Activated T-cell treated with anti-CD3 and anti-CD28 coated beads for 4 hours (primary cell): ENCODE measurements around the gene CLEC4A.
"Not testable (repeated sequence)": the region's sequence is repeated elsewhere in the genome, so short reads cannot be mapped to it uniquely, and the experiment has no call there.

Experiments
- DNase-seq: peaks from one replicate; pipeline ENCODE4 v3.0.0-alpha.2; 2020

CLEC4A gene

DNA sequence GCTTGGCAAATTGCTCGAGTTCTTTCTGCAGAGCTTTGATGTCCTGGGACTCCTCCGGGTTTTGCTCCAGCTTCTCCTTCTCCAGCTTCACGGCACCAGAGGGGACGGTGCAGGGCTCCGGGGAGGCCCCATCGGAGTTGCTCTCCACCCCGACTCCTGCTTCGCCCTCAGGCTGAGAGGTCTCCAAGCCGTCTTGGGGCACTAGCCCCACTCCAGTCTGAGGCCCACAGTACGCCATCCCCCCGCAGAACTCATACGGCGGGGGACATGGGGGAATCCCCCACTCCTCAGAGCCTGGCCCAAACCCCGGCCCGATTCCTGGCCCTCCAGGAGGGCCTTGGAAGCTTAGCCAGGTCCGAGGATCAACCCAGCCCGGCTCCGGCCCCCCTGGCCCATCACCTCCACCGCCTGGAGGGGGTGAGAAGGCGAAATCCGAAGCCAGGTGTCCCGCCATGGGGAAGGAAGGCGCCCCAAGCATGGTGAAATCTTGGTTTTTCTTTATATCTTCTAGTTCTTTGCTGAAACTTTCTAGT is 11.0 kb downstream of the CLEC4A start:
- not testable (repeated sequence) for DNase-seq

DNA sequence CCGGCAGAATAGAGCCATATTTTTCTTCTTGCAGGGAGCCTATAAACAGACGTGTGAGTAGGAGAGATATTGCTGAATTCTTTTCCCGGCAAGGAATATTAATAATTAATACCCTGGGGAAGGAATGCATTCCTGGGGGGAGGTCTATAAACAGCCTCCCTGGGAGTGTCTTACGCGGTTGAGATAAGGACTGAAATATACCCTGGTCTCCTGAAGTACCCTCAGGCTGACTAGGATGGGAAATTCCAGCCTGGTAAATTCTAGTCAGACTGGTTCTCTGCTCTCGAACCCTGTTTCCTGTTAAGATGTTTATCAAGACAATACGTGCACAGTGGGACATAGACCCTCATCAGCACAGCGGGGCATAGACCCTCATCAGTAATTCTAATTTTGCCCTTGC is 18.2 kb downstream of the CLEC4A start:
- not testable (repeated sequence) for DNase-seq

DNA sequence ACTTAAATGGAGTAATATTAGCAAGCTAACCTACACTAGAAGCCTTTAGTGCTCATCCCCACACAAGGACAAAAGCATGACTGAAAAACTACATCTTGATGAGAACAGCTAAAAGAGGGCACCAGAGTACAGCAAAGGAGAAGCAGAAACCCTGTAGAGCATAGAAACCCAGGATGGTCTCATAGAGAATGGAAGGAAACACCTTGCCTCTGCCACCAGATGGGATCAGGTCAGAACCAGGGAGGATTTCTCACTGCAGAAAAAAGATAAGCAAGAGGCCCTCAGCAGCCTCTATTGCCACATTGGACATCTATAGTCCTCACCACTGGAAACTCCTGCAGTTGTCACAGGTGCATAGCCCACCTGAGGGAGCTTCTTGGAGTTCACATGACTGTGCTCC is 19.8 kb downstream of the CLEC4A start:
- no peak for DNase-seq

DNA sequence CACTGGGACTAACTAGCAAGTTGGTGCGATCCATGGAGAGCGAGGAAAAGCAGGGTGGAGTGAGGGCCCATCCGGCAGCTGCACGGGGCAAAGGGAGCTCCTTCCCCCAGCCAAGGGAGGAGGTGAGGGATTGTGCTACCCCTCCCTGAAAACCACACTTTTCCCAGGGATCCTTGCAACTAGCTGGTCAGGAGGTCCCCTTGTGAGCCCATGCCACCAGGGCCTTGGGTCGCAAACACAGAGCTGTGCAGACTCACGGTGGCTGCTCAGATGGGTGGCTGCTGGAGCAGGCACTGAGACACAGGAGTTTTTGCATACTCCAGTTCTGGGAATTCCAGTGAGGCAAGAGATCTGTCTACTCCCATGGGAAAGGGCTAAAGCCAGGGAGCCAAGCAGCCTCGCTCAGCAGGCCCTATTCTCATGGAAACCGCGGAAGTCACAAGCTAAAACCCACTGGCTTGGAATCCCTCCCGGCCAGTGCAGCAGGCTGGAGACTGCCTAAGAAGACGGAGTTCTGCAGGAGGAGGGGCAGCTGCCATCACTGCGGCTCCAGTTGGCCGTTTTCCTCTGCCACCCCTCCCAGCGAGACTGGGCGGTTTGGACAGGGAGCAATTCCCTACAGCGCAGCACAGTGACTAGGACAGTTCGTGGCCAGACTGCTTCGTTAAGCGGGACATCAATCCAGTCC is 22.5 kb downstream of the CLEC4A start:
- no peak for DNase-seq

DNA sequence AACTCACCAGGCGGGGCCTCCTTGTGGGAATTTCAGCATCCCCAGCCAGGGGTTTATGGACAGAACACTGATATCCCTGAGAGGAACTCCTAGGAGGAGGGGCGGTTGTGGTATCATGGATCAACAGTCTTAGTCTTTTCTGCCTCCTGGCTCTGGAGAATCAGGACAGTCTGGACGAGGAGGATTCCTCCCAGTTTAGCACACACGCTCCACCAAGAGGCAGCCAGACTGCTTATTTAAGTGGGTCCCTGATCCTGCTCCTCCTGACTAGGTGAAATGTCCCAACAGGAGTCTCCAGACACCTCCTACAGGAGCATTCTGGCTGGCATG is 23.0 kb downstream of the CLEC4A start:
- no peak for DNase-seq

DNA sequence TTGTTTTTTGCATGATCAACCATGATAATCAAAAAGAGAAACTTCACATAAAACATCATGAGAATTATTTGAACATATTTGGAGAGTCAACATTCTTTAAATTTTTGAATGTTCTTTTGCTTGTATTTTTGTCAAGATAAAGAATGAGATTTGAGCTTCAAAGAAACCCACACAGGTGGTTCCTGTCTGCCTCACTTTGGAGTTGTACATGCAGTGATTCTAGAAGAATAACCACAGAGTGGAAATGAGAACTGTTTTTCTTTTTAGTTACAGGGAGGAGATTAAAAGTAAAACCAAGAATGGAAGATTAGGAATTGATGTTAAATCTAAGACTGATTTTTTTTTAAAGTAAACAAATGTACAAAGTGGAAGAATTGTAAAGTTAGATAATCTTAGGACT is 31.1 kb downstream of the CLEC4A start:
- DNase-seq: no peak

DNA sequence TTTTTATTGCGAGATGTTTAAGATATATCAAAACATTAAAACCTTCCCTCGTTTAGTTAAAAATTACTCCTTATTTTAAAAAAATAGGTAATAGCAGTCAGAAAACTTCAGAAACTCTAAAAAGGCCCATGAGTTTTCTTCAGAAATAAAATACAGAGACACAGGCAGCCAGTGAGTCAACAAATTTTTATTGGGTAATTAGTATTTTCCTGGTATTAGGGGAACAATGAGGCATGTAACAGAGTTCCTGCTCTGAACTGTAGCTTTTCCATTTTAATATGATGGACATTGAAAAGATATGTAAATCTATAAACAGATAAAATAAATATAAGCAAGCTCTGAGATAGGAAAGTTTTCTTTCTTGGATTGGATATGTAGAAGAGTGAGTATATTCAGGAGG is 33.0 kb downstream of the CLEC4A start:
- no peak for DNase-seq

DNA sequence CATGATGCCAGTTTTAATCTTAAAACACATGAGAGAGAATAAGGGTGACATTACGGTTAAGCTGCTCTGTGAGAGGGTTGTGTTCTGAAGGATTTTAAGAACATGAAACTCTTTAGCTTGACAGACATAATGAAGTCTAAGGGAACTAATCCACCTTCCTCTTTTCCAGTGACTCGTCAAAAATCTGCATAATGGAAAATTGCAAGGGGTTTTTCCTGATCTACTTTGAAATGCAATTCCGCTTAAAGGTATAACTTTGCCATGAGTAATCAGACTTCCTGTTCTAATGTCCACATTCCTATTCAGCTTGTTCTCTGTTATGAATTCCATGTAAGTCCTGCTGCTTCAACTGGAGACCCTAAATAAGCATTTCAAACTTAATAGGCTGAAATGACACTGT is 33.4 kb downstream of the CLEC4A start, which contains the start of gene ZNF705A:
TSS of gene ZNF705A (plus strand) at position 171 of the 400 bp plus-strand sequence. CDS start 15,611 bp downstream, outside the sequence.
- no peak for DNase-seq

DNA sequence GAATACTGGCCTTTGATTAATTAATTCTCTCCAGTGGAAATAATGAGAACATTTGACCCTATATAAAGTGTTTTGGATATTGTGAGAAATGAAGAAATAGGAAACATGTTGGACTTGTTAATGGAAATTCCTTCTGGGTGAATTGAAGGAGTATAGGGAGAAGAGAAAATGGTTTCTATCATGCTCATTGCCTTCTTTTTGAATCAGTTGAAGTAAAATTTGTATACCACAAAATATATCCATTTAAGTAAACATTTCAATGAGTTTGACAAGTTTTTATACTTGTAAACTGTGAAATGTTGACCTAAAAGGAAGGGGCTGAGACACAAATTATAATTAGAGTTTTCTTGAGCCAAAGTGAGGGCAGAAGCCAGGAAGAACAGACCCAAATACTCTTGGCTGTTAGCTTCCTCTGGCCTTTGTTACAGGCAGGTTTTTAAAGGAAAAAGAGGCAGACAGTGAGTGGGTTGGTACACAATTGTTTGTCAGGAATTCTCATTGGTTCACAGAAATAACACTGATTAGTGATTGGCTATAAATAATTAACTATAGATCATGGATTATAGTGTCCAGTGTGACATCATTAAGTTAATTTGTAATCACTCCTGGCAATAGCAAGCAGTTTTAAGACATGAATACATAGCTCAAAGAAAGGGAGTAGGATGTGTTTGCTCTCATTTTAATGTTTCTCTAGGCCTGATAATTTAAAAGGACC is 34.2 kb downstream of the CLEC4A start:
- no peak for DNase-seq

DNA sequence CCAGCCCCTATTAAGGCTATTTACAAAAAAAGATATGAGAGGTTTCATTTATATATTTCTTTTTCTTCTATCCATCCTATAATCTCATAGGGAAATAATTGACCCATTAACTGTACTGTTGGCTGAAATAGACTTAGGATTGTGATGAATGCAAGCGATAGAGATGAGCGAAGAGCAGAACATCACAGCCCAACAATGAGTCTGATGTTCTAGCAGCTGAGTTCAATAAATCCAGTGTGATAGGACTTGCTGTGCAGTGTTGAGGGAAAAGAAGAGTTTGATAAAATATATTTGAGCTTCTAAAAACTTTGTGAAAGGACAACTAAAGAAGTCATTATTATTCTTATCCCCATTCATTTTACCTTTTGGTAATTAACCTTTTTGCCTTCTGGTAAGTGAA is 49.5 kb downstream of the CLEC4A start:
- DNase-seq: not testable (repeated sequence)

DNA sequence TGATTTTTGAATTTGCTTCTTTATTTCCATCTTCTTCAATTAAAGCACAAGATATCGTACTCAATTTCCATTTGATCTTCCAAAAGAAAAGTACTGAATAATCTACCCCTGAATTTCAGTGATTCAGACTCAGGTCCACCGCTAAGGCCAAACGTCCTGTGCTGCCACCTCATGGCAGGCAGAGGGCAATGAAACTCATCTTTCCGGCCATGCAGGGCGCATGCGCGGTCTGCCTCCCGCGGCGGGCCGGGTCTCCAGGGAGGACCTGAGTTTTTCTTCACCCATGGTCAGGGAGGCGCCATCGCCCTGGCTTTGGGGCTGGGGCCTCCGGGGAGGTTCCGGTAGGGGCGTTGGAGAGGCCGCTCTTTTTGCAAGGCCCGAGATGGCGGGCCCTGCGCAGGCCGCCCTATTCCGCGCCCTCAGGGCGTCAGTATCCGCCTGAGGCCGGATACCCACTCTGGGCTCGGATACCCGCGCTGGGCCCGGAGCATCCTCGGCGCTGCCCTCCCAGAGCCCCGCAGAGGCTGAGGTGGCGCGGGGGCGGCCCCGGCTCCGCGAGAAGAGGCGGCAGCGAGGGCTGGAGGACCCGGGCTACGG is 56.7 kb downstream of the CLEC4A start:
- DNase-seq: peak; percentile 49

DNA sequence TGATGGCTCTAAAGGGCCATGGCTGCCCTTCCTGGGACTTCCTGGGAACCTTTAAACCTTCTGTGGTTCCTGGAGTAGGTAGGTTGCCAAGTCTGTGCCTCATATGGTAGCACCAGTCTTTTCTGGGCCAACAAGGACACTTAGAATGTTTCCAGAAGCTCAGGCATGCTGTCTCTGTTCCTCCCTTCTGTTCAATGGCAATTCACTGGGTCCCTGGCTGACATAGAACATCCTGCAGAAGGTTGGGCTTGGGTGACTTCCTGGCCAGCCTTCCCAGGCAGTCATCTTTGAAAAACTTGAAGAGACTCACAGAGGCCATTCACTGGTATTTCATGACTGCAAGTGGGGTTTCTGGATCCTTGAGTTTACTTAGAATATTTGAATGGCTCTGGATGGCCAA is 57.9 kb downstream of the CLEC4A start:
- not testable (repeated sequence) for DNase-seq

DNA sequence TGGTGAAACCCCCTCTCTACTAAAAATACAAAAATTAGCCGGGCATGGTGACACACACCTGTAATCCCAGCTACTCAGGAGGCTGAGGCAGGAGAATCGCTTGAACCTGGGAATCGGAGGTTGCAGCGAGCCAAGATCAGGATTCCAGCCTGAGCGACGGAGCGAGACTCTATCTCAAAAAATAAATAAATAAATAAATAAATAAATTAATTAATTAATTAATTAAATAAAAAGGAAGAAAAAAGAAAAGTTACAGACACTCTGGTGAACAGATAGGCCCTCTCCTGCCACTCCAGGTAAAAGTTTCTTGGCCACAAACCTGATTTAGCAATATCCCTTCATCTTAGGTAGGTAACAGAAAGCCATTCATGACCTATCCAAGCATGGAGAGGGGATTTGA is 59.5 kb downstream of the CLEC4A start:
- DNase-seq: not testable (repeated sequence)

DNA sequence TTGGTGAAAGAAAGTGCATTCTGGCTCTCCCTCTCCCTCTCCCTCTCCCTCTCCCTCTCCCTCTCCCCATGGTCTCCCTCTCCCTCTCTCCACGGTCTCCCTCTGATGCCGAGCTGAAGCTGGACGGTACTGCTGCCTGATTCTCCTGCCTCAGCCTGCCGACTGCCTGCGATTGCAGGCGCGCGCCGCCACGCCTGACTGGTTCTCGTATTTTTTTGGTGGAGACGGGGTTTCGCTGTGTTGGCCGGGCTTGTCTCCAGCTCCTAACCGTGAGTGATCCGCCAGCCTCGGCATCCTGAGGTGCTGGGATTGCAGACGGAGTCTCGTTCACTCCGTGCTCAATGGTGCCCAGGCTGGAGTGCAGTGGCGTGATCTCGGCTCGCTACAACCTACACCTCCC is 59.9 kb downstream of the CLEC4A start:
- DNase-seq: not testable (repeated sequence)

DNA sequence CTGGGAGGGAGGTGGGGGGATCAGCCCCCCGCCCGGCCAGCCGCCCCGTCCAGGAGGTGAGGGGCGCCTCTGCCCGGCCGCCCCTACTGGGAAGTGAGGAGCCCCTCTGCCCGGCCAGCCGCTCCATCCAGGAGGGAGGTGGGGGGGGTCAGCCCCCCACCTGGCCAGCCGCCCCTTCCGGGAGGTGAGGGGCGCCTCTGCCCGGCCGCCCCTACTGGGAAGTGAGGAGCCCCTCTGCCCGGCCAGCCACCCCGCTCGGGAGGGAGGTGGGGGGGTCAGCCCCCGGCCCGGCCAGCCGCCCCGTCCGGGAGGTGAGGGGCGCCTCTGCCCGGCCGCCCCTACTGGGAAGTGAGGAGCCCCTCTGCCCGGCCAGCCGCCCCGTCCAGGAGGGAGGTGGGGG is 60.8 kb downstream of the CLEC4A start:
- not testable (repeated sequence) for DNase-seq

DNA sequence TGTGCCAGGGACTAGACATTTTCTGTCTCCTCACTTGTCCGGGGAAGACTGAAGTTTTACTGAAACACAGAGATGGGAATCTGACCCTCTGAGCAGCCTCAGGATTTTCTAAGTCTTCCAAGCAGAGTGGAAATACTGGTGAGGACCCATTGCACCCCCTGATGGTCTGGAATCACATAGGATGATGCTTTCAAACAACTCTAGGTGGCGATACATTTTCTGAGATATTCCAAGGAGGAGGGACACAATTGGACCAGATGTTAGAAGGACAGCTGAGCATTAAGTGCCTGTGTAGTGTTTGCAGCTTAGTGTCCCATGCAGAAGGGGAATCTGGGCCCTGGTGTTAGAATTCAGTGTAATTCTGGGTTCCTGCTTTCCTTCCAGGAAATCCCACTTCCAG is 64.7 kb downstream of the CLEC4A start:
- not testable (repeated sequence) for DNase-seq
